Activated naive CD4-positive, alpha-beta T cell treated with anti-CD3 and anti-CD28 coated beads, Interleukin-2, amount 10 ng/mL, durations not matched to agents 7 days and 5 days (primary cell): ENCODE data around the gene FTH1.
"Not testable (repeated sequence)": the region's sequence is repeated elsewhere in the genome, so short reads cannot be mapped to it uniquely, and the experiment has no call there.

ENCODE experiments used
- CTCF ChIA-PET: fragments of 350-600 bp; sonication (Branson Sonifier 250); formaldehyde crosslinking; loops from one replicate; lab custom pipeline; 2021; ENCODE audit warnings: antibody characterized with exemption; lab: Charles Lee
- DNase-seq: peaks from one replicate; pipeline ENCODE4 v3.0.0-alpha.2; 2020
- H3K27ac Mint-ChIP-seq: one replicate; pipeline ENCODE4 v1.8.0; 2021; ENCODE audit warnings: mild to moderate bottlenecking, moderate library complexity, mixed read lengths
- H3K27me3 Mint-ChIP-seq: one replicate; pipeline ENCODE4 v1.8.0; 2021; ENCODE audit warnings: mild to moderate bottlenecking, mixed read lengths
- H3K36me3 Mint-ChIP-seq: one replicate; pipeline ENCODE4 v1.8.0; 2021; ENCODE audit warnings: mixed read lengths
- H3K4me1 Mint-ChIP-seq: one replicate; pipeline ENCODE4 v1.8.0; 2021; ENCODE audit warnings: mixed read lengths
- H3K4me3 Mint-ChIP-seq: one replicate; pipeline ENCODE4 v1.8.0; 2021; ENCODE audit warnings: mild to moderate bottlenecking, moderate library complexity, mixed read lengths
- H3K9me3 Mint-ChIP-seq: one replicate; pipeline ENCODE4 v1.8.0; 2021; ENCODE audit warnings: mixed read lengths

Gene FTH1

GRCh38 chr11:61967116-61967923, at the start of gene FTH1:
Gene FTH1 (minus strand): TSS chr11:61967634. CDS start chr11:61967425, 209 bp downstream.
- no peaks in the 10 kb centered on the region for H3K27me3 Mint-ChIP-seq
- H3K36me3 Mint-ChIP-seq = peaks cover 51% of the 10 kb centered on the region
- CTCF ChIA-PET = interaction anchor here (1.5 to 3.4 kb wide), 2 partner anchors 114 to 141 kb away, joined by 8 to 16 read pairs; no protein-coding TSS in a partner anchor
- DNase-seq = peak; percentile 88
- peak within 1 kb of the TSS; percentile 98 for H3K27ac Mint-ChIP-seq
- H3K4me3 Mint-ChIP-seq = peak within 1 kb of the TSS; percentile 92
- H3K9me3 Mint-ChIP-seq = no peaks in the 10 kb centered on the region
- H3K4me1 Mint-ChIP-seq = peaks cover 67% of the 10 kb centered on the region

DNA sequence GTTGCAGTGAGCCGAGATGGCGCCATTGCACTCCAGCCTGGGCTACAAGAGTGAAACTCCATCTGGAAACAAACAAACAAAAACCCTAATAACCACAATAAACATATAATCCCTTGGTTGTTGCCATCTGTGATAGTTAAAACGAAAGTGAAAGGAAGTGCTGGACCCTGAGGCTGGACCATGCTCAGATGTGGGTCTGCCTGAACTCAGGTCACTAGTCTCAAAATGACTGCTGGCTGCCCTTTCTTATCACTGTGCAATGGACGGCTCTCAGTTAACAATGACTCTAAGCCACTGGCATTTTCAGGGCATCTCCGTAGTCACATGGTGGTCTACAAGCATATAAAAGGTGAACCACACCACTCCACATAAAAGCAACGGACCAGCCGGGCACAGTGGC, 48.2 kb upstream of the FTH1 start:
- peaks cover 2% of the 10 kb centered on the region for H3K36me3 Mint-ChIP-seq
- no peak overlapping the region for H3K27ac Mint-ChIP-seq
- H3K4me3 Mint-ChIP-seq = no peak overlapping the region
- H3K9me3 Mint-ChIP-seq = peaks cover 4% of the 10 kb centered on the region
- H3K27me3 Mint-ChIP-seq = peaks cover 11% of the 10 kb centered on the region
- H3K4me1 Mint-ChIP-seq = peaks cover 5% of the 10 kb centered on the region
- CTCF ChIA-PET = no interaction called here
- DNase-seq = no peak

DNA sequence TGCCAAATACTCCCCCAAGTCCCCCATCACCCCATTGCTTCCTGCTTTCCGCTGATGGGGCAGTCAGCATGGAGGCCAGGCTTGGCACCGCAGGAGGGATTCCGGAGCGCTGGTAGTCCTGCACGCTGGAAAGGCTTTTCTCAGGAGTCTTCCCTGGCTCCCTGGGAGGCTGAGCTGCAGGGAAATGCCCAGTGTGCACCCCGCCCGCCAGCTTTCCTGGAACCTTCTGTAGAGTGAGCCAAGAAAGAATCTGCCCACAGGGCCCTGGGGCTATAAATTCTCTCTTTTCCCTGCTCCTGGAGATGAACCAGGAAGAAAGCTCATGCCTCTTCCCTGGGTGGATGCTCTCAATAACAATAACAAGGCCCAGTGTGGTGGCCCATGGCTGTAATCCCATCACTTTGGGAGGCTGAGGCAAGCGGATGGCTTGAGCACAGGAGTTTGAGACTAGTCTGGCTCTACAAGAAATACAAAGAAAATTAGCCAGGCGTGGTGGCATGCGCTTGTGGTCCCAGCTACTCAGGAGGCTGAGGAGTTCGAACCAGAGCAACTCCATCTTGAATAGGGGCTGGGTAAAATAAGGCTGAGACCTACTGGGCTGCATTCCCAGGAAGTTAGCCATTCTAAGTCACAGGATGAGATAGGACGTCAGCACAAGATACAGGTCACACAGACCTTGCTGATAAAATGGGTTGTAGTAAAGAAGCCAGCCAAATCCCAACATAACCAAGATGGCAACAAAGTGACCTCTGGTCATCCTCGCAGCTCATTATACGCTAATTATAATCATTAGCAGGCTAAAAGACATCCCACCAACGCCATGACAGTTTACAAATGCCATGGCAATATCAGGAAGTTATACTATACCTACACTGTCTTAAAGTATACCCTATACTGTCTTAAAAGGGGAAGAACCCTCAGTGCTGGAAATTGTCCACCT, 46.4 kb upstream of the FTH1 start:
- peaks cover 11% of the 10 kb centered on the region for H3K27me3 Mint-ChIP-seq
- H3K4me1 Mint-ChIP-seq = peaks cover 2% of the 10 kb centered on the region
- no peak for DNase-seq
- H3K9me3 Mint-ChIP-seq = no peaks in the 10 kb centered on the region
- H3K4me3 Mint-ChIP-seq = no peak overlapping the region
- CTCF ChIA-PET = interaction anchor here (1.6 kb wide), 1 partner anchor 67 kb away, joined by 3 read pairs; no protein-coding TSS in a partner anchor
- no peaks in the 10 kb centered on the region for H3K36me3 Mint-ChIP-seq
- no peak overlapping the region for H3K27ac Mint-ChIP-seq

GRCh38 chr11:62012832-62013461, 45.5 kb upstream of the FTH1 start:
- Mint-ChIP-seq H3K36me3 (no peaks in the 10 kb centered on the region), H3K27ac (no peak overlapping the region), H3K9me3 (no peaks in the 10 kb centered on the region), H3K4me1 (peaks cover 2% of the 10 kb centered on the region), H3K4me3 (no peak overlapping the region), H3K27me3 (peaks cover 11% of the 10 kb centered on the region)
- CTCF ChIA-PET = interaction anchor here (1.0 to 1.6 kb wide), 2 partner anchors 66 to 115 kb away, joined by 3 read pairs; no protein-coding TSS in a partner anchor
- no peak for DNase-seq

- no peak overlapping the region for H3K4me3 Mint-ChIP-seq
- H3K4me1 Mint-ChIP-seq = peaks cover 2% of the 10 kb centered on the region
- H3K36me3 Mint-ChIP-seq = no peaks in the 10 kb centered on the region
- no peak overlapping the region for H3K27ac Mint-ChIP-seq
- peaks cover 11% of the 10 kb centered on the region for H3K27me3 Mint-ChIP-seq
- no peak for DNase-seq
- no peaks in the 10 kb centered on the region for H3K9me3 Mint-ChIP-seq
- CTCF ChIA-PET = interaction anchor here (1.0 kb wide), 1 partner anchor 114 kb away, joined by 3 read pairs; no protein-coding TSS in a partner anchor
These were observed 45.0 kb upstream of the FTH1 start for GRCh38 chr11:62012451-62012831.

DNA sequence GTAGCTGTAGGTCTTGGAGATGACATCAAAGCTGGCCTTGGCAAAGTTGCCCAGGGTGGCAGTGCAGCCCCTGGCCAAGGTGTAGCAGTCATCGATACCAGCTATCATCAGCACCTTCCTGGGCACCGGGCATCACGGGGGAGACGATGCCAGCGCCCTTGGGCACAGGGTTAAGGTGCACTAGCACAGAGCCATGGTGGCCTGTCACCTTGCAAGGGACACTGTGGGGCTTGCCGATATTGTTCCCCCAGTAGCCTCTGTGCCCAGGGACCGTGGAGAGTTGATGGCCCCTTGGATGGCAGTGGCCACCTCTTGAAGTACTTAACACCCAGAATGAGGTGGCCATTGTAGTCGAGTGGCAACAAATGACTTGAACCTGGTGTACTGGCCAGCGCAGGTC, 44.4 kb upstream of the FTH1 start:
- no peak overlapping the region for H3K4me3 Mint-ChIP-seq
- H3K36me3 Mint-ChIP-seq = no peaks in the 10 kb centered on the region
- no peak overlapping the region for H3K27ac Mint-ChIP-seq
- DNase-seq = no peak
- no peaks in the 10 kb centered on the region for H3K9me3 Mint-ChIP-seq
- CTCF ChIA-PET = no interaction called here
- H3K27me3 Mint-ChIP-seq = peaks cover 11% of the 10 kb centered on the region
- peaks cover 2% of the 10 kb centered on the region for H3K4me1 Mint-ChIP-seq

DNA sequence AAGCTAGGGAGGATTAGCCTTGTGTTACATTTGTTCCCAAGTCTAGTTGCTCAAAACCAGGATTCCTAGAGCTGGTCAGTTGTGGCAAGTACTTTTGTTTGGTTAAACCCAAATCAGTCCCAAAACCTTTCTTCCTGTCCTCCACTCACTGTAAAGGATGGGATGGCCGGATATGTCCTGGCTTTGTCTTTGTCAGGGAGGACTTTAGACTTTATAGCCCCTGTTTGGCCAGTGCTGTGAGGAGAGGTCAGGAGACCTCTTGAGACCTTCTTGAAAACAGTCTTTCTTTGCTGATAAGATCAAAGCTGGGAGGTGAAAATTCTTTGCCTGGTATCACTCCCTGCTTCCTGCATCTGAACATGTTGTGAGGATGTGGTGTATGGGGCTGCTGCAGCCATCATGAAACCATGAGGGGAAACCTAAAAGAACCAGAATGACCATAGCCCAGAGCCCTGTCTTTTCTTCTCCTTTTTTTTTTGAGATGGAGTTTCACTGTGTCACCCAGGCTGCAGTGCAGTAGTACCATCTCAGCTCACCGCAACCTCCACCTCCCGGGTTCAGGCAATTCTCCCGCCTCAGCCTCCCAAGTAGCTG, 43.6 kb upstream of the FTH1 start:
- Mint-ChIP-seq H3K4me3 (no peak overlapping the region), H3K36me3 (no peaks in the 10 kb centered on the region), H3K27ac (no peak overlapping the region), H3K27me3 (peaks cover 11% of the 10 kb centered on the region), H3K9me3 (no peaks in the 10 kb centered on the region), H3K4me1 (peaks cover 2% of the 10 kb centered on the region)
- CTCF ChIA-PET = no interaction called here
- DNase-seq = no peak

GRCh38 chr11:62008193-62008592, 40.8 kb upstream of the FTH1 start:
- Mint-ChIP-seq H3K36me3 (no peaks in the 10 kb centered on the region), H3K4me1 (peaks cover 2% of the 10 kb centered on the region), H3K9me3 (no peaks in the 10 kb centered on the region), H3K27me3 (peaks cover 14% of the 10 kb centered on the region), H3K4me3 (no peak overlapping the region), H3K27ac (no peak overlapping the region)
- no peak for DNase-seq
- CTCF ChIA-PET = no interaction called here

DNA sequence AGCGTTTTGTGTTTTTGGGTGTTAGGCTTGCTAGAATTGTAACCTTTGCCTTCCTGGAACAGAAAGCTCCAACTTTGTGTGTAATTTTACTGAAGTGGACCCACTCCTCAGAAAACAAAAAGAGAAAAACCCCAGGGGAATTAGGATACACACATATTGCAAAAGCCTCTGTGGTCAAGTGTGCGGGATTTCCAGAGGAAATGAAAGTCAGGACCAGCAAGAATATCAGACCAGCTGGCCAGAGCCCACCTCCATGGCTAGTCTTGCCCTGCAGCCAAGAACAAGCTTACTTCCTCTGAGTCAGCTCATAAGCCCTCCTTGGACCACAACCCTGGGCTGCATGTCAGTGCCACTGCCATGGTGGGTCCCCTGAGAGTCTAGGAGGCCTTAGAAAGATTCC, 37.0 kb upstream of the FTH1 start:
- Mint-ChIP-seq H3K27ac (no peak overlapping the region), H3K27me3 (peaks cover 3% of the 10 kb centered on the region), H3K9me3 (peaks cover 5% of the 10 kb centered on the region), H3K36me3 (peaks cover 1% of the 10 kb centered on the region), H3K4me1 (no peaks in the 10 kb centered on the region), H3K4me3 (no peak overlapping the region)
- CTCF ChIA-PET = no interaction called here
- DNase-seq = no peak

DNA sequence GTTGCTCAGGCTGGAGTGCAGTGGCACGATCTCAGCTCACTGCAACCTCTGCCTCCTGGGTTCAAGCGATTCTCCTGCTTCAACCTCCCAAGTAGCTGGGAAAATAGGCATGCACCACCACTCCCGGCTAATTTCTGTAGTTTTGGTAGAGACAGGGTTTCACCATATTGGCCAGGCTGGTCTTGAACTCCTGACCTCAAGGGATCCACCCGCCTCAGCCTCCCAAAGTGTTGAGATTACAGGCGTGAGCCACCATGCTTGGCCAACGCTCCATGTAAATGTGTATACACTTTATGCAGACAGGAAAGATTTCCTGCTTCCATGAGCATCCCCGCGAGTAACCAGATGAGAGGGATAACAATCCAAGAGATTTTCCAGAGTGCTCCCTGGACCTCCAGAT, 34.8 kb upstream of the FTH1 start:
- CTCF ChIA-PET, H3K27ac Mint-ChIP-seq, H3K4me3 Mint-ChIP-seq: not testable (repeated sequence)

GRCh38 chr11:62001450-62002191, 34.2 kb upstream of the FTH1 start:
- H3K9me3 Mint-ChIP-seq = peaks cover 15% of the 10 kb centered on the region
- H3K27ac Mint-ChIP-seq = no peak overlapping the region
- H3K4me3 Mint-ChIP-seq = no peak overlapping the region
- DNase-seq = no peak
- CTCF ChIA-PET = no interaction called here
- H3K36me3 Mint-ChIP-seq = peaks cover 11% of the 10 kb centered on the region
- H3K4me1 Mint-ChIP-seq = no peaks in the 10 kb centered on the region
- H3K27me3 Mint-ChIP-seq = peaks cover 3% of the 10 kb centered on the region

More for the DNA sequence above, 34.8 kb upstream of the FTH1 start:
- H3K36me3 Mint-ChIP-seq = peaks cover 11% of the 10 kb centered on the region
- not testable (repeated sequence) for DNase-seq, H3K27me3 Mint-ChIP-seq, H3K4me1 Mint-ChIP-seq
- peaks cover 15% of the 10 kb centered on the region for H3K9me3 Mint-ChIP-seq

- Mint-ChIP-seq H3K27me3 (peaks cover 3% of the 10 kb centered on the region), H3K4me3 (no peak overlapping the region), H3K9me3 (peaks cover 15% of the 10 kb centered on the region), H3K4me1 (no peaks in the 10 kb centered on the region), H3K27ac (no peak overlapping the region), H3K36me3 (peaks cover 11% of the 10 kb centered on the region)
- DNase-seq = no peak
- CTCF ChIA-PET = no interaction called here
These were observed 33.4 kb upstream of the FTH1 start for GRCh38 chr11:62000539-62001446.
